ENCODE data around the gene KRT1.

The KRT1 gene

GRCh38 chr12:52659395-52659794 lies 20.8 kb downstream of the KRT1 start:
- no peak for DNase-seq

- DNase-seq = no peak
Observed at GRCh38 chr12:52658196-52658595, 22.0 kb downstream of the KRT1 start.

- DNase-seq = no peak
Observed at GRCh38 chr12:52657250-52657902, 22.8 kb downstream of the KRT1 start.

- no peak for DNase-seq
Observed at GRCh38 chr12:52656616-52657015, 23.6 kb downstream of the KRT1 start.

- no peak for DNase-seq
Observed at GRCh38 chr12:52655720-52656124, 24.5 kb downstream of the KRT1 start.

GRCh38 chr12:52655251-52655650 lies 25.0 kb downstream of the KRT1 start:
- no peak for DNase-seq

GRCh38 chr12:52651726-52652261 lies 28.4 kb downstream of the KRT1 start, which contains the start of gene KRT2:
Gene KRT2 (minus strand): TSS chr12:52652211. CDS start chr12:52652142, 69 bp downstream.
- DNase-seq = no peak

- no peak for DNase-seq
Observed at GRCh38 chr12:52650520-52651081, 29.6 kb downstream of the KRT1 start.

GRCh38 chr12:52649066-52649465 lies 31.1 kb downstream of the KRT1 start:
- no peak for DNase-seq

- DNase-seq = no peak
Observed at GRCh38 chr12:52648012-52648550, 32.1 kb downstream of the KRT1 start.

- no peak for DNase-seq
Observed at GRCh38 chr12:52647601-52648000, 32.6 kb downstream of the KRT1 start.

- no peak for DNase-seq
Observed at GRCh38 chr12:52646613-52647012, 33.6 kb downstream of the KRT1 start.

- DNase-seq = no peak
Observed at GRCh38 chr12:52645982-52646381, 34.2 kb downstream of the KRT1 start.

GRCh38 chr12:52645120-52645761 lies 35.0 kb downstream of the KRT1 start:
- DNase-seq = peak in 3 of 5 experiments; percentile 8 to 98 (median 85)

- DNase-seq = no peak
Observed at GRCh38 chr12:52644078-52644415, 36.2 kb downstream of the KRT1 start.

GRCh38 chr12:52643233-52644077 lies 36.8 kb downstream of the KRT1 start:
- no peak for DNase-seq

- DNase-seq = peak in 1 of 5 experiments; percentile 36
Observed at GRCh38 chr12:52641468-52641867, 38.7 kb downstream of the KRT1 start.

GRCh38 chr12:52637299-52637698 lies 42.9 kb downstream of the KRT1 start:
- DNase-seq = no peak

- no peak for DNase-seq
Observed at GRCh38 chr12:52636592-52637258, 43.5 kb downstream of the KRT1 start.

- peak in 2 of 5 experiments; percentile 42 to 43 for DNase-seq
Observed at GRCh38 chr12:52636189-52636588, 44.0 kb downstream of the KRT1 start.

GRCh38 chr12:52634266-52635056 lies 45.7 kb downstream of the KRT1 start:
- DNase-seq = no peak

Measured in T-helper 2 cell (primary cell).